HCT116 (cell line): Measurements from ENCODE around the gene DOC2A. TPM values are rescaled to one million over a fixed set of nuclear protein-coding genes. Genes with fewer than 3 reads are reported as not detected.

ENCODE experiments used
- ATAC-seq: fragments of 200-7000 bp; cut with Tn5 transposase; 2 replicates; pipeline ENCODE4 v1.9.1; 2020; ENCODE audit warnings: mild to moderate bottlenecking, moderate library complexity
- BruUV-seq: library from RNA; stranded (reverse); fragments of 400-500 nt; replicated peaks from 2 replicates; lab custom pipeline; 2021; lab: Mats Ljungman, UMichigan
- CTCF ChIA-PET: fragments of 300-600 bp; sonication (Branson Sonifier 250); formaldehyde crosslinking; loops from one replicate; lab custom pipeline; 2021; ENCODE audit warnings: antibody characterized with exemption; lab: Charles Lee
- POLR2A ChIA-PET: fragments of 300-600, 350-600 bp; sonication (Branson Sonifier 250); formaldehyde crosslinking; loops from one replicate; lab custom pipeline; 2021; ENCODE audit warnings: antibody characterized with exemption; lab: Charles Lee
- RAD21 ChIA-PET, 2 experiments: fragments of 300-600 bp; sonication (Branson Sonifier 250); formaldehyde crosslinking; loops; one replicate each; lab custom pipeline; 2023; ENCODE audit warnings: low total read pairs in 2 of 2; ENCODE audit not compliant: uncharacterized antibody in 2 of 2, unreplicated experiment in 2 of 2, low non-redundant PET in 1 of 2; lab: Charles Lee
- DNase-seq: peaks from one replicate; pipeline ENCODE4 v3.0.0-alpha.2; 2010; ENCODE audit warnings: low read depth, low spot score
- H2AFZ ChIP-seq: fragments of 200-600 bp; shearing (Covaris generic), sonication (generic); 2 replicates; pipeline ENCODE4 v1.6.1; 2017; ENCODE audit warnings: low read depth, mixed run types, mixed read lengths, antibody characterized with exemption, low read length; ENCODE audit not compliant: poor library complexity, severe bottlenecking
- H3K27ac ChIP-seq: 2 replicates; pipeline ENCODE4 v1.5.1; 2012; ENCODE audit warnings: low read depth, low read length
- H3K27me3 ChIP-seq: fragments of 200-600 bp; sonication (generic); 2 replicates; pipeline ENCODE4 v1.6.1; 2016; ENCODE audit warnings: mixed run types, low read length, mixed read lengths; ENCODE audit not compliant: insufficient read depth
- H3K36me3 ChIP-seq, 2 experiments: fragments of 200-500 bp in 1 of 2; fragments of 200-600 bp in 1 of 2; sonication (Bioruptor generic) in 1 of 2; sonication (generic) in 1 of 2; 2 replicates each; pipeline versions ENCODE4 v1.5.1 to v1.6.1; 2014 to 2016; ENCODE audit warnings: low read length in 2 of 2, inconsistent platforms in 1 of 2, mixed read lengths in 1 of 2, mixed run types in 1 of 2; ENCODE audit not compliant: insufficient read depth in 2 of 2, control insufficient read depth in 1 of 2
- H3K4me1 ChIP-seq, 2 experiments: fragments of 200-600 bp in 1 of 2; sonication (generic) in 1 of 2; 2 replicates each; pipeline versions ENCODE4 v1.5.1 to v1.6.1; 2012 to 2017; ENCODE audit warnings: low read length in 2 of 2, inconsistent platforms in 1 of 2, mild to moderate bottlenecking in 1 of 2, mixed read lengths in 1 of 2, mixed run types in 1 of 2, moderate library complexity in 1 of 2; ENCODE audit not compliant: insufficient read depth in 2 of 2, control insufficient read depth in 1 of 2
- H3K4me2 ChIP-seq: fragments of 200-600 bp; sonication (generic); 2 replicates; pipeline ENCODE4 v1.6.1; 2017; ENCODE audit warnings: mixed run types, low read length, mixed read lengths
- H3K4me3 ChIP-seq, 2 experiments: fragments of 200-600 bp in 1 of 2; sonication (generic) in 1 of 2; replicated peaks in 1 of 2; 2 replicates each; pipeline ENCODE4 v1.5.1; 2011 to 2016; ENCODE audit warnings: low read length in 2 of 2, control low read depth in 1 of 2, low read depth in 1 of 2, mild to moderate bottlenecking in 1 of 2, mixed read lengths in 1 of 2, mixed run types in 1 of 2
- H3K79me2 ChIP-seq: fragments of 200-600 bp; sonication (generic); 2 replicates; pipeline ENCODE4 v1.6.1; 2017; ENCODE audit warnings: mild to moderate bottlenecking, mixed run types, low read length, moderate library complexity, mixed read lengths; ENCODE audit not compliant: insufficient read depth
- H3K9ac ChIP-seq: fragments of 200-600 bp; sonication (generic); 2 replicates; pipeline ENCODE4 v1.6.1; 2016; ENCODE audit warnings: low read length, mixed read lengths
- H3K9me2 ChIP-seq: fragments of 200-600 bp; sonication (generic), shearing (Covaris generic); 2 replicates; pipeline ENCODE4 v1.6.1; 2017; ENCODE audit warnings: mixed run types, mild to moderate bottlenecking, moderate library complexity; ENCODE audit not compliant: insufficient read depth
- H3K9me3 ChIP-seq, 2 experiments: fragments of 200-500 bp in 1 of 2; fragments of 200-600 bp in 1 of 2; sonication (Bioruptor generic) in 1 of 2; sonication (generic) in 1 of 2; 2 replicates each; pipeline ENCODE4 v1.6.1; 2014 to 2017; ENCODE audit warnings: low read length in 2 of 2, mixed read lengths in 2 of 2, inconsistent platforms in 1 of 2, low read depth in 1 of 2, mild to moderate bottlenecking in 1 of 2, mixed run types in 1 of 2, moderate library complexity in 1 of 2; ENCODE audit not compliant: control insufficient read depth in 1 of 2, insufficient read depth in 1 of 2
- H4K20me1 ChIP-seq: fragments of 200-600 bp; sonication (generic), shearing (Covaris generic); 2 replicates; pipeline ENCODE4 v1.6.1; 2017; ENCODE audit warnings: mixed run types, mild to moderate bottlenecking, moderate library complexity; ENCODE audit not compliant: insufficient read depth
- CBX3 ChIP-seq: IDR thresholded peaks from 2 replicates; pipeline ENCODE4 v1.6.1; 2012; ENCODE audit warnings: low read depth
- CTCF ChIP-seq, 3 experiments: fragments of 200-600 bp in 1 of 3; sonication (generic) in 1 of 3; IDR thresholded peaks in 2 of 3; conservative IDR thresholded peaks in 1 of 3; 2 replicates each; pipeline ENCODE4 v1.5.1; 2012 to 2017; ENCODE audit warnings: low read depth in 2 of 3, low read length in 2 of 3, antibody characterized with exemption in 1 of 3, borderline replicate concordance in 1 of 3, control low read depth in 1 of 3, mild to moderate bottlenecking in 1 of 3, mixed read lengths in 1 of 3, mixed run types in 1 of 3, moderate library complexity in 1 of 3; ENCODE audit not compliant: insufficient read depth in 1 of 3
- EZH2 ChIP-seq: fragments of 200-600 bp; sonication (generic); IDR thresholded peaks from 2 replicates; pipeline ENCODE4 v1.6.1; 2017; ENCODE audit warnings: antibody characterized with exemption, mixed run types
- JUND ChIP-seq: IDR thresholded peaks from 2 replicates; pipeline ENCODE4 v1.6.1; 2012
- POLR2AphosphoS5 ChIP-seq: IDR thresholded peaks from 2 replicates; pipeline ENCODE4 v1.6.1; 2011; ENCODE audit warnings: mild to moderate bottlenecking, low read depth, low read length, moderate library complexity
- RAD21 ChIP-seq: IDR thresholded peaks from 2 replicates; pipeline ENCODE4 v1.6.1; 2012; ENCODE audit warnings: low read depth, mild to moderate bottlenecking
- REST ChIP-seq: IDR thresholded peaks from 2 replicates; pipeline ENCODE4 v1.6.1; 2012; ENCODE audit warnings: low read depth
- SIN3A ChIP-seq: IDR thresholded peaks from 2 replicates; pipeline ENCODE4 v1.6.1; 2012; ENCODE audit warnings: low read depth
- SP1 ChIP-seq: IDR thresholded peaks from 2 replicates; pipeline ENCODE4 v1.6.1; 2012; ENCODE audit warnings: low read depth
- SRF ChIP-seq: IDR thresholded peaks from 2 replicates; pipeline ENCODE4 v1.6.1; 2012; ENCODE audit warnings: low read depth
- TCF7L2 ChIP-seq: IDR thresholded peaks from 2 replicates; pipeline ENCODE4 v1.7.0; 2011; ENCODE audit warnings: borderline replicate concordance, inconsistent platforms; ENCODE audit not compliant: insufficient read depth, insufficient read length; ENCODE audit errors: extremely low read depth
- ZNF274 ChIP-seq: fragments of 200-500 bp; sonication (Bioruptor generic); IDR thresholded peaks from 2 replicates; pipeline ENCODE4 v1.6.1; 2014; ENCODE audit warnings: mild to moderate bottlenecking, low read depth, low read length, inconsistent platforms
- intact Hi-C: fragments of 100-400 bp; cut with micrococcal nuclease; formaldehyde crosslinking; loops from 2 replicates; pipeline ENCODE4 v1.10.0; 2022
- total RNA-seq: library from RNA; stranded (reverse); gene quantifications from one replicate; pipeline ENCODE4 v1.2.1, GENCODE V29; 2021; ENCODE audit not compliant: unreplicated experiment
- TF ChIP-seq, protein P1 (sequence below): IDR thresholded peaks from 2 replicates; pipeline ENCODE4 v1.6.1; 2012

DOC2A gene
- total RNA-seq, 1 experiment from 2014 or later: 17.3 TPM

DNA sequence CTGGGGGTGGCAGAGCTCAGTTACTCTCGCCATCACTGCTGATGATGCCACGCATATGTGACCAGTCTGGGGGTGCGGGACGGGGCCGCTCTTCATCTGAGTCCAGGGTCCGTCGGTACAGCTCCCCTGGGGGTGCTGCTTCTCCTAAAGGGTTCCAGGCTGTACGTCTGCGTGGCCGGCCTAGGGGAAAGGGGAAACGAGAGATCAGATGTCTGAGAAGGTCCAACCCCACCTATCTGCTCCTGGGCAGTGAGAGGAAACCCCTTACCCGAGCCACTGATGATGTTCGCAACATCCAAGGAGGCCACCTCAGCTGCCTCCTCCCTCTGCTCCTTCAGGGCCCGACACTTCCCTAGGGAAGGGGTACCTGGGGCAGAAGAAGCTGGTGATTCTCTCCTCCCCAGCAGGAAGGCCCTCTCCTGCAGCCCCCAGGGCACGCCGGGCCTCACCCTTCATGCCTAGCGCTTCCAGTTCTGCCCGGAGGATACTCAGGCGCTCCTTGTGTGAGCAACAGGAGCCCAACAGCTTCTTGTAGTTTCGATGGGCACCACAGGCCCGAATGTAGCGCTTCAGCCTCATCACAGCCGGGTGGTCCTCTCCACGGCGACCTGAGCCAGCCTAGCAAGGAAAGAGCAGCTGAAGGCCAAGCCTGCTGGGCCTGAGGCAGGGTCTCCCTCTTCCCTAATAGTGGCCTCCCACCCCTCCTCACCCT is 17.5 kb downstream of the DOC2A start:
- Histone ChIP-seq H3K36me3 (peaks cover 17 to 34% of the 10 kb centered on the region in 2 experiments), H3K4me2 (no peak overlapping the region; the same call in 1 of the 2 replicates), H3K27me3 (no peaks in the 10 kb centered on the region), H3K79me2 (peaks cover 11% of the 10 kb centered on the region)
- RAD21 ChIA-PET: no interaction called here
- no peak for DNase-seq
- TF ChIP-seq, protein P1, sequence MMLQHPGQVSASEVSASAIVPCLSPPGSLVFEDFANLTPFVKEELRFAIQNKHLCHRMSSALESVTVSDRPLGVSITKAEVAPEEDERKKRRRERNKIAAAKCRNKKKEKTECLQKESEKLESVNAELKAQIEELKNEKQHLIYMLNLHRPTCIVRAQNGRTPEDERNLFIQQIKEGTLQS: no peak
- 0 out of 2 replicates have a peak, but pooled peaks have one; percentile 13 for TF ChIP-seq POLR2AphosphoS5
- TF ChIP-seq, all 23 proteins: peak for 1
- POLR2A ChIA-PET: no interaction called here
- H4K20me1 ChIP-seq: no peaks in the 10 kb centered on the region
- H3K4me1 ChIP-seq: peaks cover 9 to 27% of the 10 kb centered on the region in 2 experiments
- H3K27ac ChIP-seq: no peak overlapping the region; the same call in 1 of the 2 replicates
- H3K9ac ChIP-seq: no peak overlapping the region; the same call in 1 of the 2 replicates
- no peak overlapping the region for H3K4me3 ChIP-seq
- no peak for ATAC-seq
- no peaks in the 10 kb centered on the region for H3K9me3 ChIP-seq
- H2AFZ ChIP-seq: no peak overlapping the region
- CTCF ChIA-PET: interaction anchor here (0.7 kb wide), 1 partner anchor 20 kb away, joined by 3 read pairs; no protein-coding TSS in a partner anchor
- no peaks in the 10 kb centered on the region for H3K9me2 ChIP-seq
- BruUV-seq: no TSS peak
- intact Hi-C loops: no loop called here

DNA sequence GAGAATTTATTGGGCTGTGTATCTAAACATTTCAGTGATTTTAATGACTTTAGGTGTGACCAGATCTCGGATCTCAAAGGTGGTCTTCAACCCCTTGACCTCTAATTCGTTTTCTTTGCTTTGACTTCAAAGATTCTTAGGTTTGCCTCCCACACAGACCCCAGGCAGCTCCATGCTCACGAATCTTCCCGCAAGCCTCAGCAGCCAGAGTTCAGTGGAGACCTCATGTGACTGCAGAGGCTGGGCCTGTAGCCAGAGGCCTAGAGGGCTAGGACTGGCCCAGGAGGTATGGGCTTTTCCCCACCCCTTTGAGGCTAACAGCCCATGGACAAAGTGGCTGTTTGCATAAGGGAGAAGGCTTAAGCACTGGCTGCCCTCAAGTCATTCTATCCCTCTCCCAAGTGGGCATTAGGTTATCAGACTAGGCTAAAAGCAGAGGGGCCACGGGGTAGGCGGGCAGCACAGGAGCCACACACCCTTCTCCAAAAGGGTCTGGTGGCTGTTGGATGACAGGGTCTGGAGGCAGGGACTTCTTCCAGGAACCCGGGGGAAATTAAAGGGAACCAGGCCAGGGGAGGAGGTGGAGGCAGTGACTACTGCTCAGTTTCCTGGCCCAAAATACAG is 18.4 kb downstream of the DOC2A start:
- POLR2A ChIA-PET: no interaction called here
- TF ChIP-seq RAD21 (no peak), TCF7L2 (no peak), JUND (no peak), SP1 (no peak), SIN3A (no peak), ZNF274 (no peak), CBX3 (no peak), EZH2 (no peak), POLR2AphosphoS5 (no peak), SRF (no peak), REST (no peak), CTCF (IDR thresholded peaks at IDR 0.05 in 2 of 3, conservative IDR thresholded peaks at IDR 0.05 in 1 of 3; ENCODE audit: borderline replicate concordance in 1 of 3, insufficient read depth in 1 of 3, low read depth in 2 of 3, low read length in 2 of 3) (no peak)

More for the DNA sequence above, 18.4 kb downstream of the DOC2A start:
- no TSS peak for BruUV-seq
- no peak overlapping the region for H3K9ac ChIP-seq
- no peak overlapping the region for H3K4me2 ChIP-seq
- no peak overlapping the region for H3K4me3 ChIP-seq
- ATAC-seq: no peak
- ChIA-PET CTCF (no interaction called here), RAD21 (no interaction called here)
- no peaks in the 10 kb centered on the region for H3K27me3 ChIP-seq
- H3K4me1 ChIP-seq: peaks cover 9 to 27% of the 10 kb centered on the region in 2 experiments
- DNase-seq: no peak
- no peak overlapping the region for H2AFZ ChIP-seq
- no peaks in the 10 kb centered on the region for H3K9me2 ChIP-seq
- H3K36me3 ChIP-seq: peaks cover 21 to 31% of the 10 kb centered on the region in 2 experiments
- peaks cover 11% of the 10 kb centered on the region for H3K79me2 ChIP-seq
- H3K9me3 ChIP-seq: no peaks in the 10 kb centered on the region
- intact Hi-C loops: no loop called here
- peak overlapping the region; percentile 13; the same call in 1 of the 2 replicates for H3K27ac ChIP-seq
- no peaks in the 10 kb centered on the region for H4K20me1 ChIP-seq
